Measurements from ENCODE around the gene VCPKMT.
A peak's percentile ranks its signal among the peaks of the same experiment; 100 is the strongest.

Gene VCPKMT

DNA sequence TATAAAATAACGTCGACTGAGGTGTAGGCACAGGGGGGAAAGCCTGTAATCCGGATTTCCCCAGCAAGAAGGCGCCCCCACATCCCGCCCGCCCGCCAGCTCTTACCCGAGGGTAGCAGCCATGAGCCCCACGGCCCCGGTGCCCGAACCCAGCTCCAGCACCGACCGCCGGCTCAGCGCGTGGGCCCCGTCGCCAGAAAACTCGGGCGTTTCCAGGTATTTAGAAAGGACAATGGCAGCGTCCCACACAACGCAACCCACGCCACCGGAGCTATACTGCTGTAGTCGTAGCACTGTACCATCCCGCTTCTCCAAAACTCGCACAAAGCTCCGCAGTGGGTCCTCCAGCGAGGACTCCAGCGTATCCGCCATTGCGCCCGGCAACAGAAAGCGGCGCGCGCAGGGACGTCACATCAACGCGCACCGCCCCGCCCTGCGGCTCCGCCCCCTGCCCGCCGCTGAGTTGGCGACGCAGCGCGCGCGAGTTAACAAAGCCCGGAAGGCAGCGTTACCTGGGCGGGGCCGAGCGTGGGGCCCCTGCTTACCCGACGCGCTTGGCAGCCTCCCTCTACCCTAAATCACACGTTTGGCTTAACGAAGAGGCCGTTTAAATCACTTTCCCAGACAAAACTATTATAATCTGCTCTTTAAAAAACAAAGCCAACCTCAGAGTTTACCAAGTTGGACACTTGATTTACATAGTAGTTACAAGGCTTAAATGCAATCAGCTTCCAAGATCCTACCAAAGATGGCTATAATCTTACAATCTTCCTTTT, at the start of gene VCPKMT:
Gene VCPKMT (minus strand): TSS at position 392 of the 776 bp plus-strand sequence. CDS start 20 bp downstream, at position 372.
- peak; percentile 93 for DNase-seq (ENCODE audit: low spot score)

GRCh38 chr14:50156111-50156510, 39.7 kb upstream of the VCPKMT start:
- DNase-seq (ENCODE audit: low spot score) = no peak

- no peak for DNase-seq (ENCODE audit: low spot score)
These were observed 32.4 kb upstream of the VCPKMT start for GRCh38 chr14:50148799-50149198.

- DNase-seq (ENCODE audit: low spot score) = no peak
These were observed 22.8 kb upstream of the VCPKMT start for GRCh38 chr14:50139192-50139591.

DNA sequence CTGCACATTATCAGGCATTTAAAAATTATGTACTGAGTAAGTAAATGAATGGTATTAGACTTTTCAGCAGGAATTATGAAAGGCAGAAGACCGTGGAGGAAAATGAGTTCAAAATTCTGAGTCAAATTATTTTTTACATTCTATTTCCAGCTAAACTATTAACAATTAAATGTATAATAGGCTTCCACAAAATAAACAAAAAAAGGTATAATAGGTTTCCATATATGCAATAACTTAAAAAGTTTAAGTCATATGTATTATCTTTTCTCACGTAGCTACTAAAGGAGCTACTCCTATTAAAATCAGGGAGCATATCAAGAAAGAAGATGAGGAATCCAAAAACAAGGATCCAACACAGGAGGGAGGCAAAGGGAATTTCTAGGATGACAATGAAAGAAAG, 11.4 kb upstream of the VCPKMT start:
- no peak for DNase-seq (ENCODE audit: low spot score)

DNA sequence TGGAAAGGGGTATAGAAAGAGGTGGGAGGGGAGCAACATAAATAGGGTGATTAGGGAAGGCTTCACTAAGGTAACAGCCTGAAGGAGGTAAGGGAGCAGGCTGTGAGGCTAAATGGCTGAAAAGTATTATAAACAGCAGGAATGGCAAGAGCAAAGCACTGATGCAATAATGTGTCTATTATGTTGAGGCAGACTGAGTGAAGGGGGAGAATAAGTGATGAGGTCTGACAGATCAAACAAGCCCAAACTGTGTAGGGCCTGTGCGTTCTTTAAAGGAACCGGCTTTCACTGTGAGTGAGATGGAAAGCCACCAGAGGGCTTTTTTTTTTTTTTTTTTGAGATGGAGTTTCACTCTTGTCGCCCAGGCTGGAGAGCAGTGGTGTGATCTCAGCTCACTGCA, 6.7 kb upstream of the VCPKMT start:
- no peak for DNase-seq (ENCODE audit: low spot score)

DNA sequence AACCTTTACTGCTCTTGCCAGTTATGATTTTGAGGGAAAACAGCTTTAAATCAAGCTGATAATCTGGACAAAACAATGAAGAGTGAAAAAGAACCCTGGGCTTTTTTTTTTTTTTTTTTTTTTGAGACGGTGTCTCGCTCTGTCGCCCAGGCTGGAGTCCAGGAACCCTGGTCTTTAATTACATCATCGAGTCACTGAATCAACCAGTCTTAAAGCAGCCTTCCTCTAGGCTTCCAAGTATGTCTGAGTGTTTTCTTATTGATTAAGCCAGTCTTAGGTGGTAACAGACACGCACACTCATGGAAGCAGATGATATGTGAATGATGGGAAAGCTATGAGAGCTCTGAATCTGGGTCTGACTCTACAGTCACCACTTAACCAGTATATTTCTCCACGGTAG, 5.9 kb upstream of the VCPKMT start:
- DNase-seq (ENCODE audit: low spot score) = no peak

DNA sequence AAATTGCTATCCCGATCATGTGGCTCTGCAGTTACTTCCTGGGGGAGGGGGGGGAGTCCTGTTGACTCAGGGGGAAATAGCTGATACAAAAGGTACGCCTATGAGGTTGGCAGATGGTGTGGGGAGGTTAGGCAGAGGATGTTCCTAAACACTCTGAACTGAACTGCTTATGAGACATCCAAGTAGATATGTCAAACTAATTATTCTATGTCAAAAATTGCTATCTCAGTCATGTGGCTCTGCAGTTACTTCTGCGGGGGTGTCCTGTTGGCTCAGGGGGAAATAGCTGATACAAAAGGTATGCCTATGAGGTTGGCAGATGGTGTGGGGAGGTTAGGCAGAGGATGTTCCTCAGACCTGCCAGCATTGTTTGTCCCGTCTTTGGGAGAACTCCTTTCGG, 5.1 kb upstream of the VCPKMT start:
- no peak for DNase-seq (ENCODE audit: low spot score)

- no peak for DNase-seq (ENCODE audit: low spot score)
These were observed 1.1 kb upstream of the VCPKMT start for GRCh38 chr14:50117456-50117855.

- DNase-seq (ENCODE audit: low spot score) = no peak
These were observed 594 bp upstream of the VCPKMT start for GRCh38 chr14:50116966-50117365.

DNA sequence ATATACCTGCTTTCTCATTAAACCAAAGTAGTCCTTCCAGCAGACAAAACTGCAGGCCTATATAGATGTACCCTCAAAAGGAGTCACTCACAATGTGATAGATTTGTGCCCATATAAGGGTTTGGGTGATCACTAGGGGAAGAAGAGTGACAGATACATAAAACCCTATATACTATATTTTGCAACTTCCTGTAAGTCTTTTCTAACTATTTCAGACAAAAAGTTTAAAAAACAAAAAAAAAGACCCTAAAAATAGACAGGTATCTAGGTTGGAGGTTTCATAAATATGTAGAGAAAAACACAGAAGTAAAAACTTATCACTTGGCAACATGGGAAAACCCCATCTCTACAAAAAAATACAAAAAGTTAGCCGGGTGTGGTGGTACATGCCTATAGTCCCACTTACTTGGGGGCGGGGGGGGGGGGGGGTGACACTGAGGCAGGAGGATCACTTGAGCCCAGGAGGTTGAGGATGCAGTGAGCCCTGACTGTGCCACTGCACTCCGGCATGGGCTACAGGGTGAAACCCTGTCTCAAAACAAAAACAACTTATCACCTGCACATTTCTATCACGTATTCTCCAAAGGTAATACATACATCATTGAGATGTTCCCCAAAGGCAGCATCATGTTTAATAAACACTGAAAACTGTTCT, 2.9 kb downstream of the VCPKMT start:
- DNase-seq (ENCODE audit: low spot score) = no peak

DNA sequence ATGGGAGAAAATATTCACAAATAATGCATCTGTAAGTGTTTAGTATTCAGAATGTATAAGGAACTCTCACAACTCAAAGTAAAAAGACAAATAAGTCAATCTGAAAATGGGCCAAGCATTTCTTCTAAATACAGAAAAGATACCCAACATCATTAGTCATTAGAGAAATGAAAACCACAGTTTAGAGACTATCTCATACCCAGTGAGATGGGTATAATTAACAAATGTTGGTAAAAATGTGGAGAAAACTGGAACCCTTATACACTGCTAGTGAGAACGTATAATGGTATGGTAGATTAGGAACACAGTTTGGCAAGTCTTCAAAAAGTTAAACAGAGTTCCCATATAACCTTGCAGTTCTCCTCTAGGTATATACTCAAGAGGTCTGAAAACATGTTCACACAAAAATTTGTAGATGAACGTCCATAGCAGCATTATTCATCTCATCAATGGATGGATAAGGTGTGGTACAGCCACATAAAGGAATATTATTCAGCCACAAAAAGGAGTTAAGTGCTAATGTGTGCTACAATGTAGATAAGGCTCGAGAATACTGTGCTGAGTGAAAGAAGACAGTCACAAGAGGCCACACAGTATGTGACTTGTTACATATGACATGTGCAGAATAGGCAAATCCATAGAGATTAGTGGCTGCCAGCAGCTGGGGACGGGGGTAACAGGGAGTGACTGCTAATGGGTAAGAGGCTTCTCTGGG, 5.9 kb downstream of the VCPKMT start:
- DNase-seq (ENCODE audit: low spot score) = no peak

- DNase-seq (ENCODE audit: low spot score) = no peak
These were observed 7.0 kb downstream of the VCPKMT start for GRCh38 chr14:50109342-50109741.

- DNase-seq (ENCODE audit: low spot score) = no peak
These were observed 8.5 kb downstream of the VCPKMT start for GRCh38 chr14:50107850-50108249.

DNA sequence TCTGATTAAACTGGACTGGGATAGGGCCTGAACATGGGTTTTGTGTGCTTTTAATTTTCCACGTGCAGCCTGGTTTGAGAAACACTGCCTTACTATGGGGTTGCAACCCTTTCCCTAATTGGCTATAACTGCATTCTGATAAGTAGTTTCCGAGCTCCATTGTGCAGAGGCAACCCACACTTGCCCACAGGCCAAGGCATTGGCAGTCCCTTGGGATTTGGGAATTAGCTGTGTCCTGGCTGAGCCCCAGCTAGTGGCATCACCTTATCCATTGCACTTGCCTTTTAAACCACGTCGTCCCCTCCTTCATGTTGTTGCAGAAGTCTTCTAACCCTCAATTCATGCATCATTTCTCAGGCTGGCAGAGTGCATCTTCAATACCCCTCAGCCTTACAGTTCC, 10.2 kb downstream of the VCPKMT start:
- DNase-seq (ENCODE audit: low spot score) = no peak

- no peak for DNase-seq (ENCODE audit: low spot score)
These were observed 12.8 kb downstream of the VCPKMT start for GRCh38 chr14:50103558-50103957.

DNA sequence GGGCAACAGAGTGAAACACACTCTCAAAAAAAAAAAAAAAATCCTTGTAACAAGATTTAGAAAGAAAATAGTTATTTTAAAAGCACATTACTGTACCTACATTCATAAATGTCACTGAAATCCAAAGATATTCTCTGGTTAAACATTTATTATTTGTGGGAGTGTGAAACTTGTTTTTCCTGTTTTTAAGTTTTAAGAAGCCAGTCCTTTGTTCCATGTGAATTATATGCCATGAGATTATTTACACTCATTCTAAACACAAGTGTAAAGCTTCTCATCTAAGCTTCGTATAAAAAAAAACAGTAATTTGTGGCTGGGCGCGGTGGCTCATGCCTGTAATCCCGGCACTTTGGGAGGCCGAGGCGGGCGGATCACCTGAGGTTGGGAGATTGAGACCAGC, 15.0 kb downstream of the VCPKMT start:
- no peak for DNase-seq (ENCODE audit: low spot score)

GRCh38 chr14:50100805-50101204, 15.6 kb downstream of the VCPKMT start:
- no peak for DNase-seq (ENCODE audit: low spot score)

DNA sequence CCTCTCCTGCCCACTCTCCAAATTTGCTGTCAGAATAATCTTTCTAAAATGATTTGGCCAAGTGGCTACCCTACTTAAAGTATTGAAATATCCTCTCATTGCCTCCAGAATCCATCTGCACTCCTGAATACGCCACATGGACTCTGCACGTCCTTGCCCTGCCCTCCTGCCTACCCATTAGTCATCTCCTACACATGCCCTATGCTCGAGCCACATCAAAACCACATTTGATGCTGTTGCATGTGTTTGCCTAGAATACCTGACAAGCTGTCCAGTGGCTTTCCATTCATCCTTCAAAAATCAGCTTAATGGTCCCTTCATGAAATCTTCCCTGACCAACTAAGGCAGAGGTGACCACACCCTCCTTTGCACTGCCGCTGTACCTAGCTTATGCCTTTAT, 17.0 kb downstream of the VCPKMT start:
- no peak for DNase-seq (ENCODE audit: low spot score)

DNA sequence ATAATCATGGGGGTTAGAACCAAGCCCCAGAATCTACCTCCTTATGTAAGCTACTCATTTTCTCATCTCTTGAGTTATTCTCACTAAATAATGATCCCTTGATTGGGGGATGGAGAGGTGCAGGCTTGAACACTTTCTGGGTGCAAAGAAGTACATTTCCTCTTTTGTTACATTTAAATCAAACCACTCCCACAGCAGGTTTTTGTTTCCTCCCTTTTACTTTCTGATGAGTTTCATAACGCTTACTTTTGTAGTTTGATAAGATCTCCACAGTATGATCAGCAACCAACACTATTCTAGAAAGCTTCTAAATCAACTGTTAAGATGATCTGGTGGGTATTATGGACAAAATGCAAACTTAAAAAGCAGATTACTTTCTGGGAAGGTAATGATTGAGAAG, 20.5 kb downstream of the VCPKMT start:
- peak; percentile 59 for DNase-seq (ENCODE audit: low spot score)

- no peak for DNase-seq (ENCODE audit: low spot score)
These were observed 22.2 kb downstream of the VCPKMT start for GRCh38 chr14:50094056-50094755.

DNA sequence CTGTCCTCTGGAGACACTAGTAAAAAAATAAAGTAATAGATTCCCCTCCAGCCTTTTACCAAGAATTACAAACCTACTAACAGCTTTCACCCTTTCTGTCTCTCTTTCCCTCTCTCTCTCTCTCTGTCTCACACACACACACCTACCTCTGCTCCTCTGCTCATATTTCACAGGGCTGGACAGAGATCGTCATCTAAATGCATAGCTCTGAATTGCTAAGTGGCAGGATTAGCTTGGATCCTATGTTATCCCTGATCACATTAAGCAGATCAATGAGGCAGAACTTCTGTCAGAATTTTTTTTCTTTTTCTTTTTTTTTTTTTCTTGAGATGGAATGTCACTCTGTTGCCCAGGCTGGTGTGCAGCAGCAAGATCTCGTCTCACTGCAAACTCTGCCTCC, 22.9 kb downstream of the VCPKMT start:
- DNase-seq (ENCODE audit: low spot score) = no peak
